ENCODE results near the gene CRIP1.

DNA sequence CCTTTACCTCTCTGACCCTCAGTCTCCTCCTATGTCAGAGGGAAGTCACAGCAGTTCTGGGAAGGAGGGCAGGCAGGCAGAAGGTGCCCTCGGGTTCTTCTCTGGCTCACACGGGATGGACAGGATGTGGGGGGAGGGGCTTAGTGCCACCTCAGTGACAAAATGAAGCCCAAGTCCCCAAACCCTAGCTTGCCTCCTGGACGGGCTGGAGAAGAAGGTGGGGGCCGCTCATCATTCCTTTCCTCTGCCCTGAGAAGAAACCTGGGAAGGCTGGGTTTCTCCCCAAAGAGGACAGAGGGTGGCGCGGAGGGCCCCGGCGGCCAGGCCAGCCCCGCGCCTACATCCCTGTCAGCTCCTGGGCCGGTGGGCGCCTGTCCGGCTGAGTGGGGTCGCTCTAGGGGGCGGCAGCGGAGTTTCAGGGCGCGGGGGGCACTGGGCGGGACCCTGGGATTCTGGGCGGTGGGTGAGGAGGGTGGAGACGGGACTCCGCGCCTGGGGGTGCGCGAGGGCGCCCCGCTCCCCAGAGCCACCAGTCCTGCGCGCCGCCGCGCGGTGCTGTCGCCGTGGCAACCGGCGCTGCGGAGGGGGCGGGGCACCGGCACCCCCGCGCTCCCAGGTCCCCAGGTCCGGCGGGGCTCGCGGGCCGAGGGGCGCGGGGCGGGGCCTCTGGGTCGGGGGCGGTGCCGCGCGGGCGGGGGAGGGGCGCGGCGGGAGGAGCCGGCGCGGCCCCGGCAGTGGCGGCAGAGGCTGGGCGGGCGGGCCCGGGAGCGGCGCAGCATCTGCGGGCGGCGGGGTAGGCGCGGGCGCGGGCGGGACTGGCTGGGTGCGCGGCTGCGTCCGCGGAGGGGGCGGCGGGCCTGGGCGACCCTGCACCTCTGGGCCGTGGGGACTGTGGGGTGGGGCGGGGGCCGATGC, 39.4 kb downstream of the CRIP1 start, which contains the start of gene TMEM121:
- TF ChIP-seq NFIC (IDR thresholded peaks at IDR 0.05) (no peak), FOXM1 (IDR thresholded peaks at IDR 0.05; ENCODE audit: borderline replicate concordance, low read depth) (no peak), CEBPB (IDR thresholded peaks at IDR 0.05) (no peak), RAD21 (IDR thresholded peaks at IDR 0.05; ENCODE audit: low read depth) (no peak), CREB1 (IDR thresholded peaks at IDR 0.05; ENCODE audit: low read depth) (no peak), EGR1 (IDR thresholded peaks at IDR 0.05) (peak; percentile 11; the same call in 1 of the 2 replicates), TEAD4 (IDR thresholded peaks at IDR 0.05) (no peak)
- TF ChIP-seq, protein P1, sequence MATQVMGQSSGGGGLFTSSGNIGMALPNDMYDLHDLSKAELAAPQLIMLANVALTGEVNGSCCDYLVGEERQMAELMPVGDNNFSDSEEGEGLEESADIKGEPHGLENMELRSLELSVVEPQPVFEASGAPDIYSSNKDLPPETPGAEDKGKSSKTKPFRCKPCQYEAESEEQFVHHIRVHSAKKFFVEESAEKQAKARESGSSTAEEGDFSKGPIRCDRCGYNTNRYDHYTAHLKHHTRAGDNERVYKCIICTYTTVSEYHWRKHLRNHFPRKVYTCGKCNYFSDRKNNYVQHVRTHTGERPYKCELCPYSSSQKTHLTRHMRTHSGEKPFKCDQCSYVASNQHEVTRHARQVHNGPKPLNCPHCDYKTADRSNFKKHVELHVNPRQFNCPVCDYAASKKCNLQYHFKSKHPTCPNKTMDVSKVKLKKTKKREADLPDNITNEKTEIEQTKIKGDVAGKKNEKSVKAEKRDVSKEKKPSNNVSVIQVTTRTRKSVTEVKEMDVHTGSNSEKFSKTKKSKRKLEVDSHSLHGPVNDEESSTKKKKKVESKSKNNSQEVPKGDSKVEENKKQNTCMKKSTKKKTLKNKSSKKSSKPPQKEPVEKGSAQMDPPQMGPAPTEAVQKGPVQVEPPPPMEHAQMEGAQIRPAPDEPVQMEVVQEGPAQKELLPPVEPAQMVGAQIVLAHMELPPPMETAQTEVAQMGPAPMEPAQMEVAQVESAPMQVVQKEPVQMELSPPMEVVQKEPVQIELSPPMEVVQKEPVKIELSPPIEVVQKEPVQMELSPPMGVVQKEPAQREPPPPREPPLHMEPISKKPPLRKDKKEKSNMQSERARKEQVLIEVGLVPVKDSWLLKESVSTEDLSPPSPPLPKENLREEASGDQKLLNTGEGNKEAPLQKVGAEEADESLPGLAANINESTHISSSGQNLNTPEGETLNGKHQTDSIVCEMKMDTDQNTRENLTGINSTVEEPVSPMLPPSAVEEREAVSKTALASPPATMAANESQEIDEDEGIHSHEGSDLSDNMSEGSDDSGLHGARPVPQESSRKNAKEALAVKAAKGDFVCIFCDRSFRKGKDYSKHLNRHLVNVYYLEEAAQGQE (IDR thresholded peaks at IDR 0.05; ENCODE audit: low read depth), result no peak

Data from Ishikawa (cell line).